ENCODE measurements around the gene PBX4. TPM values are rescaled to one million over a fixed set of nuclear protein-coding genes. Genes with fewer than 3 reads are reported as not detected.
"Not testable (repeated sequence)": the region's sequence is repeated elsewhere in the genome, so short reads cannot be mapped to it uniquely, and the experiment has no call there.

Gene PBX4, protein sequence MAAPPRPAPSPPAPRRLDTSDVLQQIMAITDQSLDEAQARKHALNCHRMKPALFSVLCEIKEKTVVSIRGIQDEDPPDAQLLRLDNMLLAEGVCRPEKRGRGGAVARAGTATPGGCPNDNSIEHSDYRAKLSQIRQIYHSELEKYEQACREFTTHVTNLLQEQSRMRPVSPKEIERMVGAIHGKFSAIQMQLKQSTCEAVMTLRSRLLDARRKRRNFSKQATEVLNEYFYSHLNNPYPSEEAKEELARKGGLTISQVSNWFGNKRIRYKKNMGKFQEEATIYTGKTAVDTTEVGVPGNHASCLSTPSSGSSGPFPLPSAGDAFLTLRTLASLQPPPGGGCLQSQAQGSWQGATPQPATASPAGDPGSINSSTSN
- total RNA-seq (2021; ENCODE audit: unreplicated experiment): 8.3 TPM
- 6.0 TPM for polyA plus RNA-seq (2012; ENCODE audit: insufficient read length)
- Bru-seq, nascent RNA: percentile 57 among the genes with signal in this experiment
- BruChase-seq, experiment 1, labeled RNA remaining after a 2-hour chase: percentile 64 among the genes with signal in this experiment
- percentile 65 among the genes with signal in this experiment for BruChase-seq, experiment 2, labeled RNA remaining after a 6-hour chase
- long read RNA-seq, partial matches to known transcripts: 1 of 9 reads
- long read RNA-seq, other reads (novel, unspliced or antisense): 6 of 9 reads

DNA sequence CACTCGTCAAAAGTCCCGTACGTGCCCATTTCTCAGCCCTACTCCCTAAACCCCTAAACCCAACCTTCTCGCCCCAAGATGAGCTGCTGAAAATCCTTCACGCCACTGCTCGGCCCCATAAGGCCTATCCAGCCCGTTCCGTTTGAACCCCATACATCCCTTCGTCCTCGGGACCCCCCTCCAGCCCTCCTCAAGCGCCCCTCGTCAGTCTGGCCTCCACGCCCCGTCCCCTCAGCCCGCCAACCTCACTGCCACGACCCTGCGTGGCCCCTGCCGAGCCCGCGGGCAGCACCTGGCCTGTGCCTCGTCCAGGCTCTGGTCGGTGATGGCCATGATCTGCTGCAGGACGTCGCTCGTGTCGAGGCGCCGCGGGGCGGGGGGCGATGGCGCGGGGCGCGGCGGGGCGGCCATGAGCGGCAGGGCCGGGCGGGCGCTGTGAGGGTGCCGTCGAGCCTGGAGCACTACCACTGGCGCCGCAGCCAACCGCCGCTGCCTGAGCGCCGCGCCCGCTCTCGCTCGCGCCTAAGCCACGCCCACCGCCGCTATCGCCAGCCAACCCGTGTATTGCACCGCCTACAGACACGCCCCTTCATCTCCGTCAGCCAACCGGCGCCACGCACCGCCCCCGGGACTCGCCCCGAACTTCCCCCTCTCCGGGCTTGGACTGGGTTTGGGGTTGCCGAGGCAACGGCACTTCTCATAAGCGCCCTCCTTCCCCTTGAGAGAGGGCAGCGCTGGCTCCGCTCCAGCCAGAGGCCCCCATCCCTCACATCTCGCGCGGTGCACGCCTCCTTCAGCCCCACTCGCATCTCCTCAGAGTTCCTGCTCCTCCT lies at the start of gene PBX4:
TSS of gene PBX4 (minus strand) at position 469 of the 833 bp plus-strand sequence. CDS start at position 411, 58 bp downstream.
- Histone ChIP-seq H3K4me1 (ENCODE audit: control insufficient read depth, insufficient read depth, low read length) (peaks cover 13% of the 10 kb centered on the region), H3K9me3 (ENCODE audit: control insufficient read depth, insufficient read depth, low read depth, low read length) (no peaks in the 10 kb centered on the region), H3K27me3 (ENCODE audit: control insufficient read depth, insufficient read depth, low read length) (no peaks in the 10 kb centered on the region), H3K36me3 (ENCODE audit: control insufficient read depth, insufficient read depth, low read length) (no peaks in the 10 kb centered on the region), H3K27ac (ENCODE audit: low read length) (peak within 1 kb of the TSS; percentile 73), H3K4me3 (ENCODE audit: low read depth in 2 of 2, low read length in 2 of 2) (peak within 1 kb of the TSS; percentile 66 to 72)
- POLR2A ChIA-PET: interaction anchor here (0.6 kb wide), 1 partner anchor 338 kb away, joined by 4 read pairs; no protein-coding TSS in a partner anchor
- no TSS peak for BruUV-seq (replicated peaks)
- TF ChIP-seq TCF7L2 (IDR thresholded peaks at IDR 0.05; ENCODE audit: low read depth, low read length) (no peak), SIN3A (IDR thresholded peaks at IDR 0.05; ENCODE audit: borderline replicate concordance, insufficient read depth, low read depth, low read length) (peak; percentile 41; the same call in 1 of the 2 replicates), POLR2AphosphoS5 (IDR thresholded peaks at IDR 0.05; ENCODE audit: low read depth, low read length) (no peak; the same call in 1 of the 2 replicates)
- ATAC-seq: peak; percentile 95
- CTCF ChIA-PET: no interaction called here
- DNase-seq (ENCODE audit: low read depth, low spot score): peak; percentile 43
- in situ Hi-C loops (cut with HindIII; ENCODE audit: low pct_unique_long_range_greater_than_20kb, low sequenced_read_pairs) (no loop called here), intact Hi-C loops (cut with micrococcal nuclease; ENCODE audit: unreplicated experiment) (no loop called here)

DNA sequence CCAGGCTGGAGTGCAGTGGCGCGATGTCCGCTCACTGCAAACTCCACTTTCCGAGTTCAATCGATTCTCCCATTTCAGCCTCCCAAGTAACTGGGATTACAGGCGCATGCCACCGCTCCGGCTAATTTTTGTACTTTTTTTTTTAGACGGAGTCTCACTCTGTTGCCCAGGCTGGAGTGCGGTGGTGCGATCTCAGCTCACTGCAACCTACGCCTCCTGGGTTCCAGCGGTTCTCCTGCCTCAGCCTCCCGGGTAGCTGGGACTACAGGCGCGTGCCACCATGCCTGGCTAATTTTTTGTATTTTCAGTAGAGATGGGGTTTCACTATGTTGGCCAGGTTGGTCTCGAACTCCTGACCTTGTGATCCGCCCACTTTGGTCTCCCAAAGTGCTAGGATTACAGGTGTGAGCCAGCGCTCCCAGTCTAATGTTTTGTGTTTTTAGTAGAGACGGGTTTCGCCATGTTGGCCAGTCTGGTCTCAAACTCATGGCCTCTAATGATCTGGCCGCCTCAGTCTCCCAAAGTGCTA lies 47.0 kb upstream of the PBX4 start:
- POLR2A ChIA-PET; in situ Hi-C loops (cut with HindIII; ENCODE audit: low pct_unique_long_range_greater_than_20kb, low sequenced_read_pairs); H3K9me3 ChIP-seq (ENCODE audit: control insufficient read depth, insufficient read depth, low read depth, low read length); ATAC-seq; CTCF ChIA-PET; H3K27me3 ChIP-seq (ENCODE audit: control insufficient read depth, insufficient read depth, low read length); DNase-seq (ENCODE audit: low read depth, low spot score); H3K4me3 ChIP-seq (ENCODE audit: low read depth in 2 of 2, low read length in 2 of 2); BruUV-seq (replicated peaks); H3K36me3 ChIP-seq (ENCODE audit: control insufficient read depth, insufficient read depth, low read length); H3K27ac ChIP-seq (ENCODE audit: low read length): not testable (repeated sequence)
- intact Hi-C loops (cut with micrococcal nuclease; ENCODE audit: unreplicated experiment): loop anchor here (10.0 kb wide), 1 partner anchor 69 kb away; the partner anchor contains the start of gene ZNF14
- peaks cover 10% of the 10 kb centered on the region for H3K4me1 ChIP-seq (ENCODE audit: control insufficient read depth, insufficient read depth, low read length)

DNA sequence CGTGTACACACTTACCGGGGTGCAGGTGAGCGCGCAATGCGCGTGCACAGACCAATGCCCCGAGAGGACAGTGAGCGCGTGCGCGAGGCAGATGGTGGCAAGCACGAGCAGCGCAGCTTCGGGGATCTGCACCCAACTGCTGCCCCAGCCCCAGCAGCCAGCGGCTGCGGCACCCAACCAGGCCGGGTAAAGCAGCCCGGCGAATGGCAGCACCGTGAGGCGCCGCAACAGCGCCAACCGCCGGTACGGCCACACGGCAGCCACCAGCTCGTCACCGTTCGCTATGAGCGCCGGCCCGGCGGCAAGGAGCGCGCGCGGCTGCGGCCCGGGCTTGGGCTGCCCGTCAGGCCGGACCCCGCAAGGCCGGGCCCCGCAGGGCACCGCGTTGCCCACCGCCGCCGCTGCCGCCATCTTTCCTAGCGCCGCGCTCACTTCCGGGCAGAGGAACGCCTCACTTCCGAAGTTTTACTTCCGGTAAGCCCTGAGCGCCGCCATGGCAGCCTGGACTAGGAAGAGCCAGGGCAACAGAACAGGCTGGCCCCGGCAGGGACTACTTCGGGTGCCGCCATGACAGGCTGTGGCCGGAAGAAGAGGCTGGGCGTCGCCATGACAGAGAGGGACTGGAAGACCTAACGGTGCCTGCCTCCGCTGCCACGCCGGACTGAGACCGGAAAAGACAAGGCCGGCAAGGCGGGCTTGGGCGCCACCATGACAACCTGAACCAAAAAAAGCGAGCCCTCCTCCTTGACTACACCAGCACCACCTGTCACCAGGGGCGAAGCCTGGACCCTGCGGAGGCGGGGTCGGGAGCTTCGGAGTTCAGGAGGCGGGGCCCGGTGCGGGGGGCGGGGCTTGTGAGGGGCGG lies 45.0 kb upstream of the PBX4 start, which contains the start of gene ATP13A1:
TSS of gene ATP13A1 (minus strand) at position 421 of the 865 bp plus-strand sequence. CDS start at position 411, 10 bp downstream.
- peaks cover 5% of the 10 kb centered on the region; the same call in 1 of the 2 replicates for H3K36me3 ChIP-seq (ENCODE audit: control insufficient read depth, insufficient read depth, low read length)
- peak; percentile 94 for ATAC-seq
- ChIA-PET CTCF (interaction anchor here (0.6 kb wide), 1 partner anchor 51 kb away, joined by 3 read pairs; no protein-coding TSS in a partner anchor), POLR2A (interaction anchor here (0.5 to 0.6 kb wide), 2 partner anchors 43 to 263 kb away, joined by 5 to 6 read pairs; no protein-coding TSS in a partner anchor)
- no peaks in the 10 kb centered on the region for H3K27me3 ChIP-seq (ENCODE audit: control insufficient read depth, insufficient read depth, low read length)
- H3K4me1 ChIP-seq (ENCODE audit: control insufficient read depth, insufficient read depth, low read length): peaks cover 10% of the 10 kb centered on the region
- TF ChIP-seq, protein P1, sequence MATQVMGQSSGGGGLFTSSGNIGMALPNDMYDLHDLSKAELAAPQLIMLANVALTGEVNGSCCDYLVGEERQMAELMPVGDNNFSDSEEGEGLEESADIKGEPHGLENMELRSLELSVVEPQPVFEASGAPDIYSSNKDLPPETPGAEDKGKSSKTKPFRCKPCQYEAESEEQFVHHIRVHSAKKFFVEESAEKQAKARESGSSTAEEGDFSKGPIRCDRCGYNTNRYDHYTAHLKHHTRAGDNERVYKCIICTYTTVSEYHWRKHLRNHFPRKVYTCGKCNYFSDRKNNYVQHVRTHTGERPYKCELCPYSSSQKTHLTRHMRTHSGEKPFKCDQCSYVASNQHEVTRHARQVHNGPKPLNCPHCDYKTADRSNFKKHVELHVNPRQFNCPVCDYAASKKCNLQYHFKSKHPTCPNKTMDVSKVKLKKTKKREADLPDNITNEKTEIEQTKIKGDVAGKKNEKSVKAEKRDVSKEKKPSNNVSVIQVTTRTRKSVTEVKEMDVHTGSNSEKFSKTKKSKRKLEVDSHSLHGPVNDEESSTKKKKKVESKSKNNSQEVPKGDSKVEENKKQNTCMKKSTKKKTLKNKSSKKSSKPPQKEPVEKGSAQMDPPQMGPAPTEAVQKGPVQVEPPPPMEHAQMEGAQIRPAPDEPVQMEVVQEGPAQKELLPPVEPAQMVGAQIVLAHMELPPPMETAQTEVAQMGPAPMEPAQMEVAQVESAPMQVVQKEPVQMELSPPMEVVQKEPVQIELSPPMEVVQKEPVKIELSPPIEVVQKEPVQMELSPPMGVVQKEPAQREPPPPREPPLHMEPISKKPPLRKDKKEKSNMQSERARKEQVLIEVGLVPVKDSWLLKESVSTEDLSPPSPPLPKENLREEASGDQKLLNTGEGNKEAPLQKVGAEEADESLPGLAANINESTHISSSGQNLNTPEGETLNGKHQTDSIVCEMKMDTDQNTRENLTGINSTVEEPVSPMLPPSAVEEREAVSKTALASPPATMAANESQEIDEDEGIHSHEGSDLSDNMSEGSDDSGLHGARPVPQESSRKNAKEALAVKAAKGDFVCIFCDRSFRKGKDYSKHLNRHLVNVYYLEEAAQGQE (IDR thresholded peaks at IDR 0.05; ENCODE audit: insufficient read depth in 1 of 2, low read depth in 2 of 2, low read length in 1 of 2): 0 out of 4 replicates have a peak, but pooled peaks of 1 of the 2 experiments have one; percentile 42
- peak; percentile 74 for TF ChIP-seq TCF7L2 (IDR thresholded peaks at IDR 0.05; ENCODE audit: low read depth, low read length)
- no peak; the same call in none of the 2 replicates for TF ChIP-seq POLR2AphosphoS5 (IDR thresholded peaks at IDR 0.05; ENCODE audit: low read depth, low read length)
- TF ChIP-seq, protein P2, sequence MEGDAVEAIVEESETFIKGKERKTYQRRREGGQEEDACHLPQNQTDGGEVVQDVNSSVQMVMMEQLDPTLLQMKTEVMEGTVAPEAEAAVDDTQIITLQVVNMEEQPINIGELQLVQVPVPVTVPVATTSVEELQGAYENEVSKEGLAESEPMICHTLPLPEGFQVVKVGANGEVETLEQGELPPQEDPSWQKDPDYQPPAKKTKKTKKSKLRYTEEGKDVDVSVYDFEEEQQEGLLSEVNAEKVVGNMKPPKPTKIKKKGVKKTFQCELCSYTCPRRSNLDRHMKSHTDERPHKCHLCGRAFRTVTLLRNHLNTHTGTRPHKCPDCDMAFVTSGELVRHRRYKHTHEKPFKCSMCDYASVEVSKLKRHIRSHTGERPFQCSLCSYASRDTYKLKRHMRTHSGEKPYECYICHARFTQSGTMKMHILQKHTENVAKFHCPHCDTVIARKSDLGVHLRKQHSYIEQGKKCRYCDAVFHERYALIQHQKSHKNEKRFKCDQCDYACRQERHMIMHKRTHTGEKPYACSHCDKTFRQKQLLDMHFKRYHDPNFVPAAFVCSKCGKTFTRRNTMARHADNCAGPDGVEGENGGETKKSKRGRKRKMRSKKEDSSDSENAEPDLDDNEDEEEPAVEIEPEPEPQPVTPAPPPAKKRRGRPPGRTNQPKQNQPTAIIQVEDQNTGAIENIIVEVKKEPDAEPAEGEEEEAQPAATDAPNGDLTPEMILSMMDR (IDR thresholded peaks at IDR 0.05): no peak
- H3K9me3 ChIP-seq (ENCODE audit: control insufficient read depth, insufficient read depth, low read depth, low read length): no peaks in the 10 kb centered on the region
- DNase-seq (ENCODE audit: low read depth, low spot score): peak; percentile 76
- H3K4me3 ChIP-seq (ENCODE audit: low read depth in 2 of 2, low read length in 2 of 2): peak within 1 kb of the TSS; percentile 74 to 81
- intact Hi-C loops (cut with micrococcal nuclease; ENCODE audit: unreplicated experiment): loop anchor here (10.0 kb wide), 1 partner anchor 71 kb away; the partner anchor contains the start of gene ZNF14
- no TSS peak for BruUV-seq (replicated peaks)
- peak within 1 kb of the TSS; percentile 79 for H3K27ac ChIP-seq (ENCODE audit: low read length)
- in situ Hi-C loops (cut with HindIII; ENCODE audit: low pct_unique_long_range_greater_than_20kb, low sequenced_read_pairs): no loop called here

Data from Panc1 (cell line).